Small intestine (tissue), 7 donors: Measurements from ENCODE around the gene NHERF2. TPM values are rescaled to one million over a fixed set of nuclear protein-coding genes. Genes with fewer than 3 reads are reported as not detected.

Experiments used
- DNase-seq, 2 donors: peaks; one replicate each; pipeline versions ENCODE4 v3.0.0 to v3.0.0-alpha.2; 2013
- FAIRE-seq: peaks from 2 replicates; lab custom pipeline; 2012; peaks lifted over from hg19 to GRCh38; lab: Jason Lieb, UNC
- H3K27ac ChIP-seq, 3 donors: one replicate each; pipeline ENCODE4 v1.5.1; 2013; ENCODE audit warnings: low read length in 2 of 3, mild to moderate bottlenecking in 2 of 3, control low read depth in 1 of 3, inconsistent platforms in 1 of 3, low read depth in 1 of 3, moderate library complexity in 1 of 3
- H3K27me3 ChIP-seq, 3 donors: one replicate each; pipeline ENCODE4 v1.6.1; 2013; ENCODE audit warnings: low read length in 3 of 3, inconsistent platforms in 1 of 3; ENCODE audit not compliant: control insufficient read depth in 3 of 3, insufficient read depth in 3 of 3
- H3K36me3 ChIP-seq, 3 donors: one replicate each; pipeline ENCODE4 v1.6.1; 2013; ENCODE audit warnings: low read length in 3 of 3, inconsistent platforms in 1 of 3, low read depth in 1 of 3, mild to moderate bottlenecking in 1 of 3, moderate library complexity in 1 of 3; ENCODE audit not compliant: control insufficient read depth in 3 of 3, insufficient read depth in 2 of 3
- H3K4me1 ChIP-seq, 3 donors: one replicate each; pipeline ENCODE4 v1.6.1; 2013; ENCODE audit warnings: low read length in 2 of 3, inconsistent platforms in 1 of 3, low read depth in 1 of 3, mild to moderate bottlenecking in 1 of 3, moderate library complexity in 1 of 3; ENCODE audit not compliant: control insufficient read depth in 3 of 3, insufficient read depth in 2 of 3
- H3K4me3 ChIP-seq, 3 donors: one replicate each; pipeline ENCODE4 v1.5.1; 2013; ENCODE audit warnings: low read length in 3 of 3, control low read depth in 1 of 3, inconsistent platforms in 1 of 3, low read depth in 1 of 3, mild to moderate bottlenecking in 1 of 3, moderate library complexity in 1 of 3
- H3K9me3 ChIP-seq, 2 donors: one replicate each; pipeline ENCODE4 v1.6.1; 2013; ENCODE audit warnings: low read depth in 1 of 2, low read length in 1 of 2; ENCODE audit not compliant: control insufficient read depth in 2 of 2, insufficient read depth in 1 of 2
- WGBS, 3 donors: extraction: QIAGEN DNeasy Blood & Tissue Kit; methylation state at CpG; one replicate each; pipeline ENCODE4 v1.1.7; 2013; 5-methylcytosine and 5-hydroxymethylcytosine counted together
- polyA plus RNA-seq, 4 donors: library from polyadenylated mRNA; stranded (reverse) in 3 of 4; unstranded in 1 of 4; fragments of 200-250 nt in 3 of 4; fragments of 120-200 nt in 1 of 4; gene quantifications; one replicate each; pipeline versions ENCODE4 v1.2.1 to v1.2.3, GENCODE V29; 2013
- donor health status: healthy with polysubstance abuse.
- donor health status: control.
- donor health status: control.
- donor health status: Bipolar disorder and iron deficiency.
- donor health status: healthy.

NHERF2 gene
- polyA plus RNA-seq, 4 donors, result 15.7 to 76.1 (median 42.9) TPM

- DNase-seq, result peak; percentile 94 to 99
- H3K4me3 ChIP-seq, result peak within 1 kb of the TSS; percentile 74 to 91 (median 87)
- 0 to 1% (median 1%) methylated on average over 50 to 81 of the region's 81 CpGs for WGBS, 3 donors
Measured at GRCh38 chr16:2047330-2048115, 20.8 kb downstream of the NHERF2 start, which contains the start of the genes NTHL1 and TSC2. Gene NTHL1, minus strand, starts transcription at chr16:2047834. Its CDS starts 11 bp downstream, at chr16:2047823. Gene TSC2, plus strand, starts transcription at chr16:2047985. Its CDS starts 631 bp downstream, at chr16:2048616.

GRCh38 chr16:2048116-2048543 lies 21.4 kb downstream of the NHERF2 start:
- Histone ChIP-seq H3K9me3 (no peaks in the 10 kb centered on the region), H3K4me1 (peaks cover 0 to 11% (median 0%) of the 10 kb centered on the region in 3 donors), H3K36me3 (peaks cover 0 to 62% (median 0%) of the 10 kb centered on the region in 3 donors), H3K27ac (peak overlapping the region; percentile 27 to 43 (median 38)), H3K4me3 (peak overlapping the region; percentile 74 to 91 (median 87)), H3K27me3 (no peaks in the 10 kb centered on the region)
- 0 to 1% (median 1%) methylated on average over 26 to 30 of the region's 30 CpGs for WGBS, 3 donors
- FAIRE-seq (no peak), DNase-seq (peak in 1 of 2 donors; percentile 27)

More at GRCh38 chr16:2047330-2048115, 20.8 kb downstream of the NHERF2 start, which contains the start of the genes NTHL1 and TSC2:
- FAIRE-seq, result no peak
- H3K9me3 ChIP-seq, result no peaks in the 10 kb centered on the region
- no peaks in the 10 kb centered on the region for H3K27me3 ChIP-seq
- H3K27ac ChIP-seq, result peak within 1 kb of the TSS; percentile 27 to 61 (median 47)
- H3K4me1 ChIP-seq, result peaks cover 0 to 12% (median 0%) of the 10 kb centered on the region in 3 donors
- peaks cover 0 to 59% (median 0%) of the 10 kb centered on the region in 3 donors for H3K36me3 ChIP-seq

GRCh38 chr16:2053211-2053610 lies 26.5 kb downstream of the NHERF2 start:
- Histone ChIP-seq H3K9me3 (no peaks in the 10 kb centered on the region), H3K4me1 (peaks cover 0 to 7% (median 0%) of the 10 kb centered on the region in 3 donors), H3K4me3 (no peak overlapping the region), H3K27ac (no peak overlapping the region), H3K27me3 (no peaks in the 10 kb centered on the region), H3K36me3 (peaks cover 1 to 78% (median 10%) of the 10 kb centered on the region in 3 donors)
- no peak for FAIRE-seq
- no peak for DNase-seq
- WGBS, 3 donors, result 95 to 96% (median 95%) methylated on average over 21 of the region's 21 CpGs

GRCh38 chr16:2053897-2054296 lies 27.2 kb downstream of the NHERF2 start:
- WGBS, 3 donors, result 96 to 97% (median 96%) methylated on average over 17 of the region's 17 CpGs
- Histone ChIP-seq H3K27ac (no peak overlapping the region), H3K4me3 (no peak overlapping the region), H3K36me3 (peaks cover 3 to 85% (median 13%) of the 10 kb centered on the region in 3 donors), H3K4me1 (peaks cover 0 to under 1% (median 0%) of the 10 kb centered on the region in 3 donors), H3K9me3 (no peaks in the 10 kb centered on the region), H3K27me3 (no peaks in the 10 kb centered on the region)
- FAIRE-seq, result no peak
- DNase-seq, result no peak

- peaks cover 3 to 86% (median 13%) of the 10 kb centered on the region in 3 donors for H3K36me3 ChIP-seq
- FAIRE-seq (no peak), DNase-seq (peak in 1 of 2 donors; percentile 78)
- H3K27ac ChIP-seq, result no peak overlapping the region
- 39 to 82% (median 55%) methylated on average over 29 of the region's 29 CpGs for WGBS, 3 donors
- no peaks in the 10 kb centered on the region for H3K9me3 ChIP-seq
- no peak overlapping the region for H3K4me3 ChIP-seq
- H3K27me3 ChIP-seq, result no peaks in the 10 kb centered on the region
- H3K4me1 ChIP-seq, result no peaks in the 10 kb centered on the region
Measured at GRCh38 chr16:2054543-2055245, 28.0 kb downstream of the NHERF2 start.

GRCh38 chr16:2056077-2056476 lies 29.4 kb downstream of the NHERF2 start:
- DNase-seq (no peak), FAIRE-seq (no peak)
- Histone ChIP-seq H3K27ac (no peak overlapping the region), H3K27me3 (no peaks in the 10 kb centered on the region), H3K4me3 (no peak overlapping the region), H3K4me1 (no peaks in the 10 kb centered on the region), H3K36me3 (peaks cover 3 to 91% (median 13%) of the 10 kb centered on the region in 3 donors), H3K9me3 (no peaks in the 10 kb centered on the region)
- 75 to 96% (median 93%) methylated on average over 15 of the region's 15 CpGs for WGBS, 3 donors

GRCh38 chr16:2056681-2057407 lies 30.1 kb downstream of the NHERF2 start:
- no peak overlapping the region for H3K4me3 ChIP-seq
- H3K36me3 ChIP-seq, result peaks cover 3 to 91% (median 15%) of the 10 kb centered on the region in 3 donors
- no peaks in the 10 kb centered on the region for H3K9me3 ChIP-seq
- H3K4me1 ChIP-seq, result no peaks in the 10 kb centered on the region
- DNase-seq (no peak), FAIRE-seq (no peak)
- 90 to 96% (median 92%) methylated on average over 15 to 19 of the region's 19 CpGs for WGBS, 3 donors
- no peak overlapping the region for H3K27ac ChIP-seq
- no peaks in the 10 kb centered on the region for H3K27me3 ChIP-seq
